ENCODE results near the gene CPEB4. TPM values are rescaled to one million over a fixed set of nuclear protein-coding genes. Genes with fewer than 3 reads are reported as not detected.

CPEB4 gene
- total and polyA plus RNA-seq, 4 donors, result 46.2 to 98.7 (median 59.9) TPM

- Histone ChIP-seq H3K27me3 (ENCODE audit: control insufficient read depth, insufficient read depth, low read length) (no peaks in the 10 kb centered on the region), H3K27ac (ENCODE audit: low read depth, low read length) (no peak overlapping the region), H3K4me3 (ENCODE audit: low read depth, low read length) (no peak overlapping the region), H3K36me3 (ENCODE audit: control insufficient read depth, insufficient read depth, low read length) (no peaks in the 10 kb centered on the region), H3K4me1 (ENCODE audit: control insufficient read depth, insufficient read depth, low read length) (no peaks in the 10 kb centered on the region), H3K9me3 (ENCODE audit: control insufficient read depth, insufficient read depth, low read length) (no peaks in the 10 kb centered on the region)
- DNase-seq (ENCODE audit: low read depth in 4 of 6, low spot score in 6 of 6), result no peak
- no CpG with 5 or more reads among the region's 2 CpGs for WGBS (ENCODE audit: insufficient coverage)
Observed at GRCh38 chr5:173935396-173935795, 47.2 kb downstream of the CPEB4 start.

GRCh38 chr5:173940269-173940668, 52.1 kb downstream of the CPEB4 start:
- no peaks in the 10 kb centered on the region for H3K9me3 ChIP-seq (ENCODE audit: control insufficient read depth, insufficient read depth, low read length)
- H3K4me3 ChIP-seq (ENCODE audit: low read depth, low read length), result no peak overlapping the region
- no CpG with 5 or more reads among the region's 2 CpGs for WGBS (ENCODE audit: insufficient coverage)
- H3K27me3 ChIP-seq (ENCODE audit: control insufficient read depth, insufficient read depth, low read length), result no peaks in the 10 kb centered on the region
- H3K4me1 ChIP-seq (ENCODE audit: control insufficient read depth, insufficient read depth, low read length), result peaks cover 4% of the 10 kb centered on the region
- no peak for DNase-seq (ENCODE audit: low read depth in 4 of 6, low spot score in 6 of 6)
- no peak overlapping the region for H3K27ac ChIP-seq (ENCODE audit: low read depth, low read length)
- no peaks in the 10 kb centered on the region for H3K36me3 ChIP-seq (ENCODE audit: control insufficient read depth, insufficient read depth, low read length)

GRCh38 chr5:173941102-173941501, 53.0 kb downstream of the CPEB4 start:
- Histone ChIP-seq H3K4me3 (ENCODE audit: low read depth, low read length) (no peak overlapping the region), H3K4me1 (ENCODE audit: control insufficient read depth, insufficient read depth, low read length) (peaks cover 4% of the 10 kb centered on the region), H3K27me3 (ENCODE audit: control insufficient read depth, insufficient read depth, low read length) (no peaks in the 10 kb centered on the region), H3K36me3 (ENCODE audit: control insufficient read depth, insufficient read depth, low read length) (no peaks in the 10 kb centered on the region), H3K9me3 (ENCODE audit: control insufficient read depth, insufficient read depth, low read length) (no peaks in the 10 kb centered on the region), H3K27ac (ENCODE audit: low read depth, low read length) (no peak overlapping the region)
- WGBS (ENCODE audit: insufficient coverage), result no CpG with 5 or more reads among the region's 2 CpGs
- no peak for DNase-seq (ENCODE audit: low read depth in 4 of 6, low spot score in 6 of 6)

- Histone ChIP-seq H3K27ac (ENCODE audit: low read depth, low read length) (no peak overlapping the region), H3K9me3 (ENCODE audit: control insufficient read depth, insufficient read depth, low read length) (no peaks in the 10 kb centered on the region), H3K4me1 (ENCODE audit: control insufficient read depth, insufficient read depth, low read length) (peaks cover 4% of the 10 kb centered on the region), H3K4me3 (ENCODE audit: low read depth, low read length) (no peak overlapping the region), H3K36me3 (ENCODE audit: control insufficient read depth, insufficient read depth, low read length) (no peaks in the 10 kb centered on the region), H3K27me3 (ENCODE audit: control insufficient read depth, insufficient read depth, low read length) (no peaks in the 10 kb centered on the region)
- 75% methylated on average over 8 of the region's 9 CpGs for WGBS (ENCODE audit: insufficient coverage)
- DNase-seq (ENCODE audit: low read depth in 4 of 6, low spot score in 6 of 6), result no peak
Observed at GRCh38 chr5:173941758-173942401, 53.7 kb downstream of the CPEB4 start.

GRCh38 chr5:173944511-173944910, 56.4 kb downstream of the CPEB4 start:
- H3K27ac ChIP-seq (ENCODE audit: low read depth, low read length), result no peak overlapping the region
- H3K27me3 ChIP-seq (ENCODE audit: control insufficient read depth, insufficient read depth, low read length), result no peaks in the 10 kb centered on the region
- H3K4me1 ChIP-seq (ENCODE audit: control insufficient read depth, insufficient read depth, low read length), result peaks cover 4% of the 10 kb centered on the region
- DNase-seq (ENCODE audit: low read depth in 4 of 6, low spot score in 6 of 6), result no peak
- no CpG with 5 or more reads among the region's 2 CpGs for whole genome bisulfite sequencing (ENCODE audit: insufficient coverage)
- no peaks in the 10 kb centered on the region for H3K9me3 ChIP-seq (ENCODE audit: control insufficient read depth, insufficient read depth, low read length)
- peaks cover 2% of the 10 kb centered on the region for H3K36me3 ChIP-seq (ENCODE audit: control insufficient read depth, insufficient read depth, low read length)
- no peak overlapping the region for H3K4me3 ChIP-seq (ENCODE audit: low read depth, low read length)

GRCh38 chr5:173945160-173945559, 57.0 kb downstream of the CPEB4 start:
- no peaks in the 10 kb centered on the region for H3K27me3 ChIP-seq (ENCODE audit: control insufficient read depth, insufficient read depth, low read length)
- WGBS (ENCODE audit: insufficient coverage), result no CpG with 5 or more reads among the region's 2 CpGs
- DNase-seq (ENCODE audit: low read depth in 4 of 6, low spot score in 6 of 6), result no peak
- no peak overlapping the region for H3K27ac ChIP-seq (ENCODE audit: low read depth, low read length)
- H3K4me3 ChIP-seq (ENCODE audit: low read depth, low read length), result no peak overlapping the region
- peaks cover 4% of the 10 kb centered on the region for H3K4me1 ChIP-seq (ENCODE audit: control insufficient read depth, insufficient read depth, low read length)
- no peaks in the 10 kb centered on the region for H3K9me3 ChIP-seq (ENCODE audit: control insufficient read depth, insufficient read depth, low read length)
- peaks cover 2% of the 10 kb centered on the region for H3K36me3 ChIP-seq (ENCODE audit: control insufficient read depth, insufficient read depth, low read length)

GRCh38 chr5:173946323-173946722, 58.2 kb downstream of the CPEB4 start:
- no peak for DNase-seq (ENCODE audit: low read depth in 4 of 6, low spot score in 6 of 6)
- 100% methylated on average over 1 of the region's 2 CpGs for whole genome bisulfite sequencing (ENCODE audit: insufficient coverage)
- no peak overlapping the region for H3K4me3 ChIP-seq (ENCODE audit: low read depth, low read length)
- H3K27ac ChIP-seq (ENCODE audit: low read depth, low read length), result no peak overlapping the region
- H3K9me3 ChIP-seq (ENCODE audit: control insufficient read depth, insufficient read depth, low read length), result no peaks in the 10 kb centered on the region
- H3K27me3 ChIP-seq (ENCODE audit: control insufficient read depth, insufficient read depth, low read length), result no peaks in the 10 kb centered on the region
- H3K36me3 ChIP-seq (ENCODE audit: control insufficient read depth, insufficient read depth, low read length), result peaks cover 7% of the 10 kb centered on the region
- peaks cover 4% of the 10 kb centered on the region for H3K4me1 ChIP-seq (ENCODE audit: control insufficient read depth, insufficient read depth, low read length)

GRCh38 chr5:173950829-173951228, 62.7 kb downstream of the CPEB4 start:
- H3K27ac ChIP-seq (ENCODE audit: low read depth, low read length), result no peak overlapping the region
- H3K4me1 ChIP-seq (ENCODE audit: control insufficient read depth, insufficient read depth, low read length), result peaks cover 4% of the 10 kb centered on the region
- no peaks in the 10 kb centered on the region for H3K27me3 ChIP-seq (ENCODE audit: control insufficient read depth, insufficient read depth, low read length)
- no peaks in the 10 kb centered on the region for H3K9me3 ChIP-seq (ENCODE audit: control insufficient read depth, insufficient read depth, low read length)
- DNase-seq (ENCODE audit: low read depth in 4 of 6, low spot score in 6 of 6), result no peak
- WGBS (ENCODE audit: insufficient coverage), result 86% methylated on average over 2 of the region's 2 CpGs
- peaks cover 24% of the 10 kb centered on the region for H3K36me3 ChIP-seq (ENCODE audit: control insufficient read depth, insufficient read depth, low read length)
- no peak overlapping the region for H3K4me3 ChIP-seq (ENCODE audit: low read depth, low read length)

- WGBS (ENCODE audit: insufficient coverage), result 33% methylated on average over 1 of the region's 5 CpGs
- H3K27me3 ChIP-seq (ENCODE audit: control insufficient read depth, insufficient read depth, low read length), result no peaks in the 10 kb centered on the region
- peaks cover 24% of the 10 kb centered on the region for H3K36me3 ChIP-seq (ENCODE audit: control insufficient read depth, insufficient read depth, low read length)
- no peak overlapping the region for H3K4me3 ChIP-seq (ENCODE audit: low read depth, low read length)
- DNase-seq (ENCODE audit: low read depth in 4 of 6, low spot score in 6 of 6), result no peak
- H3K27ac ChIP-seq (ENCODE audit: low read depth, low read length), result no peak overlapping the region
- H3K9me3 ChIP-seq (ENCODE audit: control insufficient read depth, insufficient read depth, low read length), result no peaks in the 10 kb centered on the region
- peaks cover 4% of the 10 kb centered on the region for H3K4me1 ChIP-seq (ENCODE audit: control insufficient read depth, insufficient read depth, low read length)
Observed at GRCh38 chr5:173953528-173954090, 65.5 kb downstream of the CPEB4 start.
